Thoracic aorta (tissue), 2 donors: ENCODE measurements around the gene HMGCS2. TPM values are rescaled to one million over a fixed set of nuclear protein-coding genes. Genes with fewer than 3 reads are reported as not detected.

ENCODE experiments used
- ATAC-seq: fragments of 150-250 bp; one replicate; pipeline ENCODE4 v1.8.0; 2017; ENCODE audit warnings: low read depth; ENCODE audit not compliant: insufficient number of reproducible peaks, low FRiP score
- DNase-seq: peaks from one replicate; pipeline ENCODE4 v3.0.0-alpha.2; 2020; ENCODE audit warnings: low spot score
- H3K27ac ChIP-seq, 2 donors: fragments of 200-600 bp; sonication (generic); 1 replicate in 1 of 2; 2 replicates in 1 of 2; pipeline ENCODE4 v1.5.1; 2016; ENCODE audit warnings: mild to moderate bottlenecking in 2 of 2, moderate library complexity in 2 of 2
- H3K27me3 ChIP-seq: fragments of 200-600 bp; sonication (generic); replicated peaks from 2 replicates; pipeline ENCODE4 v1.6.0; 2016; ENCODE audit warnings: mild to moderate bottlenecking; ENCODE audit not compliant: insufficient read depth
- H3K36me3 ChIP-seq: fragments of 200-600 bp; sonication (generic); one replicate; pipeline ENCODE4 v1.5.1; 2016
- H3K4me1 ChIP-seq, 2 donors: fragments of 200-600 bp; sonication (generic); 1 replicate in 1 of 2; 2 replicates in 1 of 2; pipeline versions ENCODE4 v1.5.1 to v1.6.0; 2016; ENCODE audit warnings: low read depth in 2 of 2, mild to moderate bottlenecking in 1 of 2; ENCODE audit not compliant: control insufficient read depth in 1 of 2
- H3K4me3 ChIP-seq: fragments of 200-600 bp; sonication (generic); 2 replicates; pipeline ENCODE4 v1.5.1; 2016; ENCODE audit warnings: mild to moderate bottlenecking
- H3K9me3 ChIP-seq: fragments of 200-600 bp; sonication (generic); 2 replicates; pipeline ENCODE4 v1.5.1; 2016
- total RNA-seq, 2 donors: library from RNA; depleted of rRNA; stranded (reverse); fragments of >200 nt; gene quantifications; one replicate each; pipeline versions ENCODE4 v1.1.0 to v1.2.3, GENCODE V29; 2016
- TF ChIP-seq, protein P1 (sequence below): fragments of 200-600 bp; sonication (generic); IDR thresholded peaks from one replicate; pipeline ENCODE4 v1.5.1; 2019; ENCODE audit warnings: antibody characterized with exemption

HMGCS2 gene
- total RNA-seq, 2 donors from 2014 or later, result 1.8 TPM; not detected in 1

GRCh38 chr1:119778886-119779560, 10.3 kb upstream of the HMGCS2 start:
- Histone ChIP-seq H3K4me3 (no peak overlapping the region), H3K27ac (no peak overlapping the region), H3K36me3 (no peaks in the 10 kb centered on the region), H3K27me3 (no peaks in the 10 kb centered on the region), H3K9me3 (no peaks in the 10 kb centered on the region), H3K4me1 (no peaks in the 10 kb centered on the region)
- TF ChIP-seq, protein P1, sequence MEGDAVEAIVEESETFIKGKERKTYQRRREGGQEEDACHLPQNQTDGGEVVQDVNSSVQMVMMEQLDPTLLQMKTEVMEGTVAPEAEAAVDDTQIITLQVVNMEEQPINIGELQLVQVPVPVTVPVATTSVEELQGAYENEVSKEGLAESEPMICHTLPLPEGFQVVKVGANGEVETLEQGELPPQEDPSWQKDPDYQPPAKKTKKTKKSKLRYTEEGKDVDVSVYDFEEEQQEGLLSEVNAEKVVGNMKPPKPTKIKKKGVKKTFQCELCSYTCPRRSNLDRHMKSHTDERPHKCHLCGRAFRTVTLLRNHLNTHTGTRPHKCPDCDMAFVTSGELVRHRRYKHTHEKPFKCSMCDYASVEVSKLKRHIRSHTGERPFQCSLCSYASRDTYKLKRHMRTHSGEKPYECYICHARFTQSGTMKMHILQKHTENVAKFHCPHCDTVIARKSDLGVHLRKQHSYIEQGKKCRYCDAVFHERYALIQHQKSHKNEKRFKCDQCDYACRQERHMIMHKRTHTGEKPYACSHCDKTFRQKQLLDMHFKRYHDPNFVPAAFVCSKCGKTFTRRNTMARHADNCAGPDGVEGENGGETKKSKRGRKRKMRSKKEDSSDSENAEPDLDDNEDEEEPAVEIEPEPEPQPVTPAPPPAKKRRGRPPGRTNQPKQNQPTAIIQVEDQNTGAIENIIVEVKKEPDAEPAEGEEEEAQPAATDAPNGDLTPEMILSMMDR, result no peak
- ATAC-seq (no peak), DNase-seq (no peak)

DNA sequence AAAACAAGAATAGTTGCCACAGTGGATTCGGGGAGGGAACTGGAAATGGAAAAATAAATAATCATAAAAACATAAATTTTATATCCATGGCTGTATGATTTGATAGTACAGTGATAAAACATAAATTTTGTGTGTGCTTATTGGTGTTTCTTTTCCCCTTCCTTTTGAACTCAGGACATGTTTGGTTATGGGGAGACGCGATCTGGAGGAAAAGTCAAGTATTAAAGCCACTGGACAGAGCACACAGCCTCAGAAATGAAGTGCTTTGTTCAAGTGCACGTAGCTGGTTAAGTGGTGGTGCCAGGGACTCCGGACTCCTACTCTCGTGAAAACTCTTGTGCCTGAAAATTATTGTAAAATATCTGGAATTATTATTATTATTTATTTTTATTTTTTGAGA, 9.7 kb upstream of the HMGCS2 start:
- Histone ChIP-seq H3K27ac (no peak overlapping the region), H3K4me1 (no peaks in the 10 kb centered on the region), H3K9me3 (no peaks in the 10 kb centered on the region), H3K36me3 (no peaks in the 10 kb centered on the region), H3K4me3 (no peak overlapping the region), H3K27me3 (no peaks in the 10 kb centered on the region)
- TF ChIP-seq, protein P1, result no peak
- no peak for DNase-seq
- no peak for ATAC-seq

DNA sequence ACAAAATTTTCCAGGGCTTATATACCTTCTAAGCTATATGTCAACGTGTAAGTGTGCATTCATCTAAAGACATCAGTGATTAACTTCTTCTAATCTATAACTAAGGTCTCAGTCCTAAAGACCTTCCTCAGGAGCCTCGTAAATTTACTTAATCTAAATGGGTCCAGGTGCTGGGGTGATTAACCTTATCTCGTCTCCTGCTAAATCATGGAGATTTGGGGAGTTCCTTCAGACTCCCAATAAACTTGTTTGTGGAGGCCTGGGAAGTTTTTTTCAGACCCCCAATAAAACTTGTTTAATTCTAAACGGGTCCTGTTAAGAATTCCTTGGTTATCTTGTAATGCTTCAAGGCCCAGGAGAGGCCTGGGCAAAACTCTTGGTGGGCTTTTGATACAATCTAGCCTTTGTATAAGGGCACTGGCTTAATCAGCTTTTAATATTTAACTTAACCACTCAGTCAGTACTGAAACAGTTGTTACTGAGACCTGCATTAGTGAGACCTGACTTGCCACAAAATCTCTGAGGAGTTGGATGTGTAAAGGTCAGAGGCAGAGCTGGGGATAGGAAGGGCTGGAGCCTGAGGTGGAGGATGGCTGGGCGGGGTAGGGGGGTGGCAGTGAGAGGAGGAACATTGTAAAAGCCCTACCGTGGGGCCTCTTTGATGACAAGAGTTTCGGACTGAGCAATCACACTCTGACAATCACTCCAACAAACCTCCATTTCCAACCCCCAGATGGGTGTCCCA, 6.2 kb upstream of the HMGCS2 start:
- no peaks in the 10 kb centered on the region for H3K9me3 ChIP-seq
- H3K4me3 ChIP-seq, result no peak overlapping the region
- H3K27ac ChIP-seq, result no peak overlapping the region
- H3K27me3 ChIP-seq, result no peaks in the 10 kb centered on the region
- H3K4me1 ChIP-seq, result no peaks in the 10 kb centered on the region
- ATAC-seq, result no peak
- no peaks in the 10 kb centered on the region for H3K36me3 ChIP-seq
- no peak for DNase-seq
- TF ChIP-seq, protein P1, result no peak

GRCh38 chr1:119773711-119774241, 5.1 kb upstream of the HMGCS2 start:
- ATAC-seq (no peak), DNase-seq (no peak)
- Histone ChIP-seq H3K27me3 (no peaks in the 10 kb centered on the region), H3K36me3 (no peaks in the 10 kb centered on the region), H3K27ac (no peak overlapping the region), H3K9me3 (no peaks in the 10 kb centered on the region), H3K4me3 (no peak overlapping the region), H3K4me1 (no peaks in the 10 kb centered on the region)
- TF ChIP-seq, protein P1, result no peak

DNA sequence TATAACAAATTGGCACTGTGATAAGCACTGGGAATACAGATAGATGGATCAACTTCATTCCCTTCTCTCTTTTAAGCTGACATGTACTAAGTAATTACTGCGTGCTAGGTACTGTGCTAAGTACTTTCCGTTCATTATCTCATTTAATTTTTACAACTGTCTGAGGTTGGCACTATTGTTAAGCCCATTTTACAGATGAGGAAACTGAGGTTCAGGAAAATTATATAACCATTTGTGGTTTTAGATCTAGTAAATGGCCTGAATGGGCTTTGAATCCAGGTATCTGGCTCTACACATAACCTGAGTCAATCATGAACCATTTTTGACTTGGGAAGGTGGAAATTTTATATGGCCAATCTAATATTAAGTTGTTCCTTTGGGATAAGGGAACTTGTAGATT, 3.6 kb upstream of the HMGCS2 start:
- Histone ChIP-seq H3K36me3 (no peaks in the 10 kb centered on the region), H3K4me1 (no peaks in the 10 kb centered on the region), H3K27ac (no peak overlapping the region), H3K4me3 (no peak overlapping the region), H3K27me3 (no peaks in the 10 kb centered on the region), H3K9me3 (no peaks in the 10 kb centered on the region)
- ATAC-seq, result no peak
- DNase-seq, result no peak
- TF ChIP-seq, protein P1, result no peak
